ENCODE results near the gene C2orf78. TPM values are rescaled to one million over a fixed set of nuclear protein-coding genes. Genes with fewer than 3 reads are reported as not detected.

Gene C2orf78
- total and polyA plus RNA-seq, 2 donors (not counting 3 experiments of a cell fraction or from before 2014, with no cell fraction given) = not detected

DNA sequence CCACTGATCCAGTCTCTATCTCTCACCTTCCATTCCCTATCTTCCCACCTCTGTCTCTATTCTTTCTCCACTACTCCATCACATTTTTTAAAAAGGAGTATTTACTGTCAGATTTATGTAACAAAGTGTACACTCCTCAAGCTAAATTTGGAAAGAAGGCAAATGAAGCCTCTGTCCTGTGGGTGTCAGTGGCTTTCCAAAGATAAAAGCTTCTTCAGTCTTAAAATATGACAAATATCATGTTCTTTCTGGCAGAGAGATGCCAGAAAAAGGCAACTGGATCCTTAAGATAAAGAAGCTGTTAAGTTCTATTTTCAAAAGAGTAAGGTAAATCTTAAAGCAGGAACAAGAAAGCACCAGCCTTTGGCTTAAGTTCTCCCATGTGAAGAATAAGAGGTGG, 11.2 kb upstream of the C2orf78 start:
- POLR2A ChIA-PET = no interaction called here
- dilution Hi-C loops (cut with MboI; ENCODE audit: extremely low pct_ligation_motif_present, low sequenced_read_pairs) (no loop called here), intact Hi-C loops (cut with micrococcal nuclease) (no loop called here)
- Histone ChIP-seq H4K20me1 (replicated peaks; ENCODE audit: control insufficient read depth, extremely low read depth, insufficient read depth, low read length) (no peaks in the 10 kb centered on the region), H3K27me3 (ENCODE audit: control insufficient read depth in 2 of 2, insufficient read depth in 2 of 2, low read length in 2 of 2) (no peaks in the 10 kb centered on the region), H3K36me3 (ENCODE audit: control insufficient read depth in 2 of 2, extremely low read depth in 1 of 2, insufficient read depth in 2 of 2, low read length in 2 of 2) (peaks cover 15 to 23% of the 10 kb centered on the region in 2 experiments), H3K27ac (ENCODE audit: insufficient read depth, low read depth, low read length) (no peak overlapping the region), H3K9ac (replicated peaks; ENCODE audit: extremely low read depth, insufficient read depth, low read length) (no peak overlapping the region), H3K4me3 (replicated peaks in 1 of 3; ENCODE audit: insufficient read depth in 1 of 3, low read depth in 1 of 3, low read length in 3 of 3) (no peak overlapping the region), H3K9me3 (replicated peaks; ENCODE audit: control insufficient read depth, insufficient read depth, low read length) (no peaks in the 10 kb centered on the region), H3K4me1 (ENCODE audit: control insufficient read depth, extremely low read depth, insufficient read depth, low read length) (no peaks in the 10 kb centered on the region), H3K4me2 (ENCODE audit: insufficient read depth, low read length) (no peak overlapping the region), H2AFZ (ENCODE audit: low read depth, low read length) (no peak overlapping the region), H3K79me2 (ENCODE audit: control insufficient read depth, insufficient read depth, low read length) (peaks cover 4% of the 10 kb centered on the region), H3K9me1 (replicated peaks; ENCODE audit: control insufficient read depth, extremely low read depth, insufficient read depth, low read length) (no peaks in the 10 kb centered on the region)
- FAIRE-seq = no peak
- CTCF ChIA-PET = interaction anchor here (0.6 to 0.8 kb wide), 2 partner anchors 9 to 353 kb away, joined by 3 read pairs; no protein-coding TSS in a partner anchor
- DNase-seq (ENCODE audit: low read depth, low spot score) = no peak
- TF ChIP-seq POLR2A (IDR thresholded peaks at IDR 0.05; ENCODE audit: low read depth, low read length) = no peak
- TF ChIP-seq, protein P1, sequence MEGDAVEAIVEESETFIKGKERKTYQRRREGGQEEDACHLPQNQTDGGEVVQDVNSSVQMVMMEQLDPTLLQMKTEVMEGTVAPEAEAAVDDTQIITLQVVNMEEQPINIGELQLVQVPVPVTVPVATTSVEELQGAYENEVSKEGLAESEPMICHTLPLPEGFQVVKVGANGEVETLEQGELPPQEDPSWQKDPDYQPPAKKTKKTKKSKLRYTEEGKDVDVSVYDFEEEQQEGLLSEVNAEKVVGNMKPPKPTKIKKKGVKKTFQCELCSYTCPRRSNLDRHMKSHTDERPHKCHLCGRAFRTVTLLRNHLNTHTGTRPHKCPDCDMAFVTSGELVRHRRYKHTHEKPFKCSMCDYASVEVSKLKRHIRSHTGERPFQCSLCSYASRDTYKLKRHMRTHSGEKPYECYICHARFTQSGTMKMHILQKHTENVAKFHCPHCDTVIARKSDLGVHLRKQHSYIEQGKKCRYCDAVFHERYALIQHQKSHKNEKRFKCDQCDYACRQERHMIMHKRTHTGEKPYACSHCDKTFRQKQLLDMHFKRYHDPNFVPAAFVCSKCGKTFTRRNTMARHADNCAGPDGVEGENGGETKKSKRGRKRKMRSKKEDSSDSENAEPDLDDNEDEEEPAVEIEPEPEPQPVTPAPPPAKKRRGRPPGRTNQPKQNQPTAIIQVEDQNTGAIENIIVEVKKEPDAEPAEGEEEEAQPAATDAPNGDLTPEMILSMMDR (IDR thresholded peaks at IDR 0.05; ENCODE audit: extremely low read depth in 1 of 2, insufficient read depth in 1 of 2, low read depth in 1 of 2, low read length in 2 of 2) = no peak
- no peak for TF ChIP-seq POLR2AphosphoS5 (IDR thresholded peaks at IDR 0.05; ENCODE audit: insufficient read depth, low read depth, low read length)
- TF ChIP-seq MYC (IDR thresholded peaks at IDR 0.05; ENCODE audit: low read depth, low read length) = no peak
- no peak for TF ChIP-seq EZH2 (IDR thresholded peaks at IDR 0.05; ENCODE audit: borderline replicate concordance, low read depth, low read length, severe bottlenecking)
- no peak for TF ChIP-seq JUN (IDR thresholded peaks at IDR 0.05; ENCODE audit: borderline replicate concordance, insufficient read depth, insufficient read length, low read depth)
- TF ChIP-seq, protein P2, sequence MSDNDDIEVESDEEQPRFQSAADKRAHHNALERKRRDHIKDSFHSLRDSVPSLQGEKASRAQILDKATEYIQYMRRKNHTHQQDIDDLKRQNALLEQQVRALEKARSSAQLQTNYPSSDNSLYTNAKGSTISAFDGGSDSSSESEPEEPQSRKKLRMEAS (IDR thresholded peaks at IDR 0.05; ENCODE audit: insufficient read depth, insufficient read length) = no peak
- no peak for TF ChIP-seq FOS (IDR thresholded peaks at IDR 0.05; ENCODE audit: borderline replicate concordance, insufficient read depth, low read length)
- TF ChIP-seq GATA2 (IDR thresholded peaks at IDR 0.05; ENCODE audit: insufficient read depth, insufficient read length, low read depth, low read length) = no peak
- BruUV-seq (replicated peaks) = no TSS peak
